Spleen (tissue), 7 donors: ENCODE data around the gene NCK2.

Experiments
- CTCF ChIP-seq, 11 experiments: fragments of 200-600 bp in 7 of 11; fragments of 450-650 bp in 4 of 11; sonication (generic) in 4 of 11; IDR thresholded peaks in 8 of 11; conservative IDR thresholded peaks in 3 of 11; 1 replicate in 7 of 11; 2 replicates in 4 of 11; pipeline versions ENCODE4 v1.4.0 to v1.8.0; 2016 to 2021; ENCODE audit warnings: antibody characterized with exemption in 11 of 11, inconsistent platforms in 4 of 11, mild to moderate bottlenecking in 1 of 11
- POLR2A ChIP-seq, 3 donors: fragments of 450-650 bp; IDR thresholded peaks; one replicate each; pipeline ENCODE4 v1.5.1; 2017; ENCODE audit warnings: antibody characterized with exemption in 3 of 3, mild to moderate bottlenecking in 1 of 3
- donor health status: DM: no; HTN: no; CAD: no; lungs with moderate emphysema.
- donor health status: DM: no; HTN: no; CAD: no.
- donor health status: DM: no; HTN: no; CAD: no.

DNA sequence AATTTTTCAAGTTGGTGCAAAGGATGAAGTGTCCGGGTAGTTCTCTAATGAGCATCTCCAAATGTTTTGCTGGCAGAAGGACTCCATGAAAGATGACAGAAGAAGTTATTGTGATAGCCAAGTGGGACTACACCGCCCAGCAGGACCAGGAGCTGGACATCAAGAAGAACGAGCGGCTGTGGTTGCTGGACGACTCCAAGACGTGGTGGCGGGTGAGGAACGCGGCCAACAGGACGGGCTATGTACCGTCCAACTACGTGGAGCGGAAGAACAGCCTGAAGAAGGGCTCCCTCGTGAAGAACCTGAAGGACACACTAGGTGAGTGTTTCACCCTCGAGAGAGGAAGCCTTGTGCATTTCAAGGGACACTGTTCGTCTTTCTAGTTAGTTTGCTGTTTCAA lies 110.3 kb downstream of the NCK2 start:
- TF ChIP-seq CTCF (IDR thresholded peaks at IDR 0.05 in 8 of 11, conservative IDR thresholded peaks at IDR 0.05 in 3 of 11) (no peak), POLR2A (IDR thresholded peaks at IDR 0.05) (no peak)
